DMS114 treated with DMSO at 0.1 percent for 48 hours (cell line): ENCODE results near the gene SLC26A6.

Experiments
- DNase-seq: peaks from one replicate; lab custom pipeline; 2025; ENCODE audit not compliant: unreplicated experiment; lab: John Stamatoyannopoulos, UW

SLC26A6 gene

GRCh38 chr3:48634661-48635221 is 520 bp downstream of the SLC26A6 start:
- no peak for DNase-seq

DNA sequence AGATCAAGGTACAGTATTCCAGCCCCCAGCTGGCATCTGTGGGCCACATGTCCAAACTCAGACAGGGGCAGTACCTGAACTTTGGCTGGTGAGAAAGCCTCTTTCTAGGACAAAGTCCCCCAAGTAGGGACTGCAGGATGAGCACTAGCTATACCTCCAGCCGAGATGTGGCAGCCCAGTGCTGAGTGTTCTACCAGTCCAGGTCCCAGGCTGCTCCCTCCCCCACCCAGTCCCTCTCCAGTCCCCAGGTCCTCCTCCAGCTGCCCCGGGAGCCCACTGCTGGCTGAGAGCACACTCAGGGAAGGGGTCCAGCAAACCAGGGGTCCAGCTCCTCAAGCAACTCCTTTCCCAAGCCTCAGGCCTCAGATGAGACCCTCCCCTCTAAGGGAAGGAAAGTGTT is 1.5 kb downstream of the SLC26A6 start:
- no peak for DNase-seq

DNA sequence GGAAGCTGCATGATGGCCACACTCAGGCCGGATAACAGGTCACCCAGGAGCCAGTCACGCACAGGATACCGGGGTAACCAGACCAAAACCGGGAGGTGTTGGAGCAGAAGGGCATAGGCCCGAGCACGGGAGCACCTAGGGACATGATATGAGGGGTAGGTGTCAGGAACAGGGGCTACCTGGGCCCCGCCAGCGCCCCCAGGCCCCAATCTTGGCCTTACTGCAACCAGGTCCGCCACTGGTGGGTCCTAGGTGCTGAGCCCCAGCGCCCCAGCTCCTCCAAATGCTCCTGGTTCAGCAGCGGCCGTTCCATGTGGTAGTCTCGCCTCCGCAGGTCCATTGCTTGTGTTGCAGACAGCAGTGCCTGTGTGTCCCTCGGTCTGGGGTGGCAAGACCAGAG is 2.0 kb downstream of the SLC26A6 start:
- DNase-seq, result no peak

DNA sequence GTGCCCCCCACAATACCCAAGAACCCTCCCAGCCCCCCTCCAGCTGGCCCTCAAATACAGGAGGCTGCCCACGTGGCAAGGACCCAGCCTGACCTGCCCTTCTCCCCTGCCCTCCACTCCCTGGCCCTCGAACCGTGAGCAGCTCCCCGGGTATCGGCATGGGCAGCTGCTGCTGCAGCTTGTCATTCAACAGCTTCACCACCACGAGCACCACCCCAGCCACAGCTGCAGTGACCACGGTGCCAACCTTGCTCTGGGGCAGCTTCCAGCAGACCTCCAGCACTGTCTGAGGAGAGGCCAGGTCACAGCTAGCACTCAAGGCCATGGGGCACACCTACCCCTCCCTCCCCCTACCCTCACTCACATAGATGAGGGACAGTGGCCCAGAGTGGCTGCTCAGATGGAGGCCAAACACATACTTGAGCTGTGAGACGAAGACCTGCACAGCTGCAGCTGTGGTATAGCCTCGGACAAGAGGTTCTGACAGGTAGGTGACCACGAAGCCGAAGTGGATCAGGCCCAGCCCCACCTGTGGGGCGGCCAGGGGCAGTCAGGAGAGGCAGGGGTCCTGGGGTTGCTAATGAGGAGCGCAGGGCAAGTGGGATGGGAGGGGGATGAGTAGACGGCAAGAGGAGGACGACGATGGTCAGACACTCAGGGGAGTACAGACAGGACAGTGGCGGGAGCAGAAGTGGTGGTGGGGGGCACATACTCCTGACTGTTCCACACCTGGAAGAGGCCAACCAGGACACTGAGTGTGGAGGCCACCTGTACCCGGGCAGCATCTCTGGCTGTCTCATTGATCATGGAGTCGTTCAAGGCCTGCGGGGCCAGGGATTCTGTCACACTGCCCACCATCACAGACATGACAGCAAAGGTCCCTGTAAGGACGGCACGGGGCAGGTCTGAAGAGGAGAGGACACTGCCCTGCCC is 3.5 kb downstream of the SLC26A6 start:
- DNase-seq, result no peak

DNA sequence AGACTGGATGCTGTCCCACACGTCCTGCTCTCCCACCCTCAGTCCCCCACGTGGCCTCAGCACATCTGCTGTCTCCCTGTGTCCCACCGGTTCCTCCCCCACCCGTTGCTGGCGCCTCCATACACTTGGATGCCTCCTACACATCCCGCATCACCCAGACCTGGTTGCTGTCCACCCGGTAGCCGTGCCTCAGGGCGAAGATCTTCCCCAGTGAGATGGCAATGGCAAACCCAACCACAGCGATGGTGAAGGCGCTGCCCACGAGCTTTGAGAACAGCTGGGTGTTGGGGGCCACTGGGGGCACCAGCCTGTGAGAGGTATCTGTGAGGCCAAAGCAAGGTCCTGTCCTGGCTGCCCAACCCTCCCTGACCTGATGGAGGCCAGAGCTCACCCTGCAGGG is 4.4 kb downstream of the SLC26A6 start:
- DNase-seq, result no peak

- no peak for DNase-seq
Observed at GRCh38 chr3:48630407-48630806, 4.9 kb downstream of the SLC26A6 start.

- DNase-seq, result no peak
Observed at GRCh38 chr3:48629894-48630293, 5.4 kb downstream of the SLC26A6 start.

GRCh38 chr3:48628277-48629017 is 6.8 kb downstream of the SLC26A6 start:
- no peak for DNase-seq

DNA sequence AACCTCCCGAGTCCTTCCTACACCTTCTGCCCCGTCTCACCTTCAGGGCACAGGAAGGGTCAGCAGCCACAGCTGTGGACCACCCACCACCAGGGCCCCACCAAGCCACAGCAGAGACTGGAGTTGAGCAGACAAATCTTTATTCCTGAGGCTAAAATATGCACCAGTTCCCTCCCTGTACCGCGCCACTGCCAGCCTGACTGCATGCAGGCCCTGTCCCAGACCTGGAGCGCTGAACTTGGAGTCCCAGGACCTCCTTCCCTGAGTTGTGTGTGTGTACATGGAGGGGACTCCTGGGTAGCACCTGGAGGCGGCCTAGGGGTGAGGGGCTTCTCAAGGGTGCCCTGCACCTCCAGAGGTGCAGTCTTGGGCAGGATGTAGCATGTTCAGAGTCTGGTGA is 9.7 kb downstream of the SLC26A6 start:
- no peak for DNase-seq

GRCh38 chr3:48624767-48625166 is 10.5 kb downstream of the SLC26A6 start:
- DNase-seq, result no peak

GRCh38 chr3:48623851-48624547 is 11.3 kb downstream of the SLC26A6 start:
- DNase-seq, result no peak

GRCh38 chr3:48621461-48621869 is 13.8 kb downstream of the SLC26A6 start, which contains the start of gene TMEM89:
TMEM89 (minus strand) TSS chr3:48621769; CDS start chr3:48621756, 13 bp downstream.
- DNase-seq, result no peak

GRCh38 chr3:48619541-48620524 is 15.4 kb downstream of the SLC26A6 start:
- DNase-seq, result no peak

DNA sequence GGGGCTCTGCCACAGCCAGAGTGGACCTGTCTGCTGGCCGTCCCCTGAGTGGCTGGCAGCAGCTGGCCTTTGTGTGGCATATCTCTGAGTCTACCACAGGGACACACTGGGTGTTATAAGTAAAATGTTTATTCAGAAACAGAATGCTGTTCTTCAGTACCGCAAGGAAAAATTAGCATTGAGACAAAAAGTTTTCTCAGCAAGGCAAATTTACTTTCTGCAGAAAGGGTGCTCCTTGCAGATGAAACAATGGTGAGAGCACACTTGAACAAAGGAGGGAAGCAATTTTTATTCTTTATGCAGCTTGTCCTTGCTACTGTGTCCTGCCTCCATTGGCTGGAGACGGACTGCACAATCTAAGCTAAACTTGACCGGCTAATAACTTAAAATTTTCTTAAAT is 17.7 kb downstream of the SLC26A6 start:
- no peak for DNase-seq

- no peak for DNase-seq
Observed at GRCh38 chr3:48614044-48614443, 21.2 kb downstream of the SLC26A6 start.

DNA sequence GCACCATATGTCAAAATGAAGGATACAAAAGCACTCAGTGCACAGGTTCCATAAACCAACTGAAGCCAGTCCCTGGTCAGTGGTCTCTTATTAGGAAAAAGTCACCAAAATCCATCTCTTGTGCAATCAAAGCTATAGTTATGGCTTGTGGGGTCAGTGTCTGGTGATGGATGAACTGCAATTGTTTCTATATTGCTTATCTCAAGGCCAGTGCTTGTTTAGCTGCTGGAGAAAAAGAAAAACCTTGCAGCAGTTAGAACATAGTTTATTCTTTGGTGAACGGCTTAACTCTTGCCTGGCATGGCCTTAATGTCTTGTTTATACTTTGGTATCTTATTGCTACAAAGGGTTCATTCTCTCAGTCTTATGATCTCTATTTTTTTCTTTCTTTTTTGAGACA is 23.0 kb downstream of the SLC26A6 start:
- no peak for DNase-seq

GRCh38 chr3:48609088-48610005 is 25.9 kb downstream of the SLC26A6 start, which contains the start of gene UQCRC1:
UQCRC1 (minus strand) TSS chr3:48609646; CDS start chr3:48609620, 26 bp downstream.
- peak; percentile 85 for DNase-seq

GRCh38 chr3:48607519-48607918 is 27.7 kb downstream of the SLC26A6 start:
- DNase-seq, result no peak

DNA sequence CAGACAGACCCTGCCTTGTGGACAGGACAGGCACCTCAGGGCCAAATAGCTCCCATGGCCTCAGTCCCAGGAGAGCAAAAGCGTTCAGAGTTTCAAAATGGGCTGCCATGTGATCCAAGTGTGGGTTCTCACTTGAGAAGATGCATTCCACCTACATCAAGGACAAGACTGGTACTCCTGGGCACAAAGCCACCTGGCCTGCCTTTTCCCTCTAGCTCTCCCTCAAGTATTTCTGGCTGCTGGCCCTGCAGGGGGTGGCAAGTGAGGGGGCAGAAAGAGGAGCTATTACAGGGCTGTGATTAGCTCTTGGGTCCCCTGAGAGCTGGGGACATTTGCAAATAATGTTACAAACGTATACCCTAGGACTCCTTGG is 33.7 kb downstream of the SLC26A6 start:
- DNase-seq, result no peak
